NCI-H748 (cell line): Measurements from ENCODE around the gene KBTBD6.
"Not testable (repeated sequence)": the region's sequence is repeated elsewhere in the genome, so short reads cannot be mapped to it uniquely, and the experiment has no call there.

Source experiments
- DNase-seq: peaks from one replicate; lab custom pipeline; 2025; ENCODE audit not compliant: unreplicated experiment; lab: John Stamatoyannopoulos, UW

Gene KBTBD6

GRCh38 chr13:41133951-41134350 lies 1.3 kb upstream of the KBTBD6 start:
- no peak for DNase-seq

GRCh38 chr13:41131660-41132511 lies 716 bp downstream of the KBTBD6 start:
- not testable (repeated sequence) for DNase-seq

GRCh38 chr13:41131189-41131588 lies 1.4 kb downstream of the KBTBD6 start:
- not testable (repeated sequence) for DNase-seq

GRCh38 chr13:41130356-41130755 lies 2.2 kb downstream of the KBTBD6 start:
- no peak for DNase-seq

- no peak for DNase-seq
These were observed 4.9 kb downstream of the KBTBD6 start for GRCh38 chr13:41127701-41128100.

GRCh38 chr13:41122838-41123237 lies 9.8 kb downstream of the KBTBD6 start:
- peak; percentile 83 for DNase-seq

GRCh38 chr13:41117869-41118268 lies 14.7 kb downstream of the KBTBD6 start:
- no peak for DNase-seq

- DNase-seq = no peak
These were observed 21.1 kb downstream of the KBTBD6 start for GRCh38 chr13:41111454-41111853.

- no peak for DNase-seq
These were observed 25.0 kb downstream of the KBTBD6 start for GRCh38 chr13:41107584-41108014.

- no peak for DNase-seq
These were observed 25.5 kb downstream of the KBTBD6 start for GRCh38 chr13:41107104-41107571.

- no peak for DNase-seq
These were observed 32.6 kb downstream of the KBTBD6 start for GRCh38 chr13:41099986-41100385.

- no peak for DNase-seq
These were observed 33.8 kb downstream of the KBTBD6 start for GRCh38 chr13:41098761-41099160.

- not testable (repeated sequence) for DNase-seq
These were observed 36.9 kb downstream of the KBTBD6 start for GRCh38 chr13:41095681-41096080.

- no peak for DNase-seq
These were observed 46.5 kb downstream of the KBTBD6 start for GRCh38 chr13:41085961-41086585.

GRCh38 chr13:41079725-41080124 lies 52.9 kb downstream of the KBTBD6 start:
- DNase-seq = no peak
